Left lung (tissue), 10 donors: Measurements from ENCODE around the gene PLB1. TPM values are rescaled to one million over a fixed set of nuclear protein-coding genes. Genes with fewer than 3 reads are reported as not detected.

ENCODE experiments used
- ATAC-seq: fragments of 200-7000 bp; cut with Tn5 transposase; one replicate; pipeline ENCODE4 v1.9.1; 2020; ENCODE audit warnings: moderate library complexity
- DNase-seq, 4 donors: peaks; one replicate each; pipeline ENCODE4 v3.0.0-alpha.2; 2013 to 2020
- H3K27ac ChIP-seq, 2 donors: fragments of 200-600 bp; sonication (generic) in 1 of 2; one replicate each; pipeline versions ENCODE4 v1.5.0 to v1.8.0; 2020 to 2021
- H3K27me3 ChIP-seq, 2 donors: fragments of 200-600 bp; sonication (generic) in 1 of 2; one replicate each; pipeline versions ENCODE4 v1.5.0 to v1.8.0; 2020 to 2021
- H3K36me3 ChIP-seq, 2 donors: fragments of 200-600 bp; sonication (generic) in 1 of 2; one replicate each; pipeline versions ENCODE4 v1.5.0 to v1.8.0; 2020 to 2021
- H3K4me1 ChIP-seq, 2 donors: fragments of 200-600 bp; one replicate each; pipeline ENCODE4 v1.8.0; 2021
- H3K4me3 ChIP-seq, 2 donors: fragments of 200-600 bp; sonication (generic) in 1 of 2; one replicate each; pipeline versions ENCODE4 v1.5.0 to v1.8.0; 2020 to 2021; ENCODE audit warnings: mild to moderate bottlenecking in 1 of 2
- H3K9me3 ChIP-seq, 2 donors: fragments of 200-600 bp; sonication (generic) in 1 of 2; one replicate each; pipeline versions ENCODE4 v1.5.0 to v1.8.0; 2020 to 2021
- intact Hi-C, 2 donors: fragments of 100-400 bp; cut with DNase I; formaldehyde crosslinking; loops; one replicate each; pipeline versions ENCODE4 v1.11.2 to v1.14.2; 2022
- polyA plus RNA-seq, 6 donors: library from polyadenylated mRNA; unstranded; fragments of 120-200 nt; gene quantifications; one replicate each; pipeline ENCODE4 v1.2.1, GENCODE V29; 2013; ENCODE audit not compliant: insufficient read length in 6 of 6
- total RNA-seq, 2 donors: library from RNA; stranded (reverse); fragmentation: NEBNext Ultra II Directional; extraction: Animal tissue kit (Norgen Biotek cat#: 25700); gene quantifications; one replicate each; pipeline ENCODE4 v1.2.1, GENCODE V29; 2021
- TF ChIP-seq, protein P1 (sequence below), 2 donors: fragments of 200-600 bp; sonication (generic) in 1 of 2; IDR thresholded peaks; one replicate each; pipeline versions ENCODE4 v1.5.0 to v1.8.0; 2021; ENCODE audit warnings: antibody characterized with exemption in 2 of 2
- donor health status: DM: no; HTN: yes; CAD: no.
- donor health status: DM: no; HTN: no; CAD: no.

Gene PLB1
- total and polyA plus RNA-seq, 8 donors = 0.94 to 6.8 (median 1.9) TPM

GRCh38 chr2:28673338-28673737 is 177.5 kb downstream of the PLB1 start:
- Histone ChIP-seq H3K4me1 (no peaks in the 10 kb centered on the region), H3K36me3 (no peaks in the 10 kb centered on the region), H3K9me3 (no peaks in the 10 kb centered on the region), H3K4me3 (no peak overlapping the region), H3K27ac (no peak overlapping the region), H3K27me3 (no peaks in the 10 kb centered on the region)
- TF ChIP-seq, protein P1, sequence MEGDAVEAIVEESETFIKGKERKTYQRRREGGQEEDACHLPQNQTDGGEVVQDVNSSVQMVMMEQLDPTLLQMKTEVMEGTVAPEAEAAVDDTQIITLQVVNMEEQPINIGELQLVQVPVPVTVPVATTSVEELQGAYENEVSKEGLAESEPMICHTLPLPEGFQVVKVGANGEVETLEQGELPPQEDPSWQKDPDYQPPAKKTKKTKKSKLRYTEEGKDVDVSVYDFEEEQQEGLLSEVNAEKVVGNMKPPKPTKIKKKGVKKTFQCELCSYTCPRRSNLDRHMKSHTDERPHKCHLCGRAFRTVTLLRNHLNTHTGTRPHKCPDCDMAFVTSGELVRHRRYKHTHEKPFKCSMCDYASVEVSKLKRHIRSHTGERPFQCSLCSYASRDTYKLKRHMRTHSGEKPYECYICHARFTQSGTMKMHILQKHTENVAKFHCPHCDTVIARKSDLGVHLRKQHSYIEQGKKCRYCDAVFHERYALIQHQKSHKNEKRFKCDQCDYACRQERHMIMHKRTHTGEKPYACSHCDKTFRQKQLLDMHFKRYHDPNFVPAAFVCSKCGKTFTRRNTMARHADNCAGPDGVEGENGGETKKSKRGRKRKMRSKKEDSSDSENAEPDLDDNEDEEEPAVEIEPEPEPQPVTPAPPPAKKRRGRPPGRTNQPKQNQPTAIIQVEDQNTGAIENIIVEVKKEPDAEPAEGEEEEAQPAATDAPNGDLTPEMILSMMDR (IDR thresholded peaks at IDR 0.05) = no peak
- no peak for DNase-seq
- intact Hi-C loops = no loop called here
- ATAC-seq = no peak

DNA sequence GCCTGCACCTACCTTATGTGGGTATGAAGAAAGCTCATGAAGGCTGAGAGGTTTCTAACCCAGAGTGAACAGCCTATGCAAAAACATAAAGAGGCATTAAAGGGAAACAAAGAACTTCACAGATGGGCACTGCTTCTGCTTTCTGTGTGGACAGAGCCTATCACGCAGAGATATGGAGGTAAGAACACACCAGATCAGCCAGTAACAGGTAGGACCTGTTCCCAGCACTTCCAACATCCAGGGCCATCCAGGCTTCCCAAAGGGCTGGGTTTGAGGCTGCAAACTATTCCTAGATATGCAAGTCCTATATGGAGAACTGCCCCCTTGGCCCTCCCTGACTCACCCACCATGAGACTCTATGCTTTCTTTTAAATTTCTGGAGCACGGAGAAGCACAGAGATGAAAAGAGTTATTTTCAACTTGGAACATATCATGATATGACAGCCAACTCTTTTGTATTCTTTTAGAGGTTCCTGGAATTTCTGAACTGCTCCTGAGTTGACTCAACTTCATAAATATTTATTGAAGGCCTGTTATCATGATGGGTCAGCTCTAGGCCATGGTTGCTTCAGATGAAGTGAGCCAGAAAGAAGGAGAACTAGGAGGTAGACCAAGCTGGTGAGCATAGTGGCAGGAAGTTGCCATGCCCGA is 178.3 kb downstream of the PLB1 start:
- Histone ChIP-seq H3K9me3 (no peaks in the 10 kb centered on the region), H3K4me1 (no peaks in the 10 kb centered on the region), H3K27ac (no peak overlapping the region), H3K4me3 (no peak overlapping the region), H3K36me3 (no peaks in the 10 kb centered on the region), H3K27me3 (no peaks in the 10 kb centered on the region)
- intact Hi-C loops = no loop called here
- DNase-seq (no peak), ATAC-seq (no peak)
- TF ChIP-seq, protein P1 (IDR thresholded peaks at IDR 0.05) = no peak

- ATAC-seq (no peak), DNase-seq (no peak)
- Histone ChIP-seq H3K4me1 (no peaks in the 10 kb centered on the region), H3K27ac (no peak overlapping the region), H3K9me3 (no peaks in the 10 kb centered on the region), H3K4me3 (no peak overlapping the region), H3K27me3 (no peaks in the 10 kb centered on the region), H3K36me3 (no peaks in the 10 kb centered on the region)
- intact Hi-C loops = no loop called here
- TF ChIP-seq, protein P1 (IDR thresholded peaks at IDR 0.05) = no peak
Observed at GRCh38 chr2:28674713-28675068, 178.8 kb downstream of the PLB1 start.

DNA sequence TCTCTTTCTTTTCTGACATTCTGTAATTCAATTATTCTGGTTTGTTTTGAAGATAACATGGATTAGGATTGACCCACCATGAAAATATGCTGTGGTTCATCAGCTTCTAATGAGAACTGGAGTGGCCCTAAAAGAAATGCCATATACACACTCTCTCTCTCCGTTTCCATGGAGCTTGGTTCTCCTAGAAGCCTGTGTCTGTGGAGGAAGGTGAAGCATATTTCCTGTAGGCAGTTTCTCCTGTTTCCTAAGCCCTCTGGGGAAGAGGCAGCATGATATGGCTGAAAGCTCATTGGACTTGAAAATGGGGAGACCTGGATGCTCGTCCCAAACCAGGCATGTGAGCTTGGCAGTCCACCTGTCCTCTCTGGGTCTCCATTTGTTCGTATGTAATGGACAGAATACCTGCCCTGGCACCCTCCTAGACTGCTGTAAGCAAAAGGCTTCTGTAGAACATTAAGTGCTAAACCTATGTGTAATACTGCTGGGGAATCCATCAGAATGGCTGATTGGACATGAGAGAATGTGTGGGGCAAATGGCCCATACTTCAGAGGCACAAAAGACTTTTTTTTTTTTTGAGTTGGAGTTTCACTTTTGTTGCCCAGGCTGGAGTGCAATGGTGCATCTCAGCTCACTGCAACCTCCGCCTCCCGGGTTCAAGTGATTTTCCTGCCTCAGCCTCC is 180.4 kb downstream of the PLB1 start:
- intact Hi-C loops = no loop called here
- no peak overlapping the region for H3K27ac ChIP-seq
- TF ChIP-seq, protein P1 (IDR thresholded peaks at IDR 0.05) = no peak
- no peaks in the 10 kb centered on the region for H3K9me3 ChIP-seq
- H3K36me3 ChIP-seq = no peaks in the 10 kb centered on the region
- no peaks in the 10 kb centered on the region for H3K27me3 ChIP-seq
- no peak overlapping the region for H3K4me3 ChIP-seq
- DNase-seq (no peak), ATAC-seq (no peak)
- peaks cover 3 to 9% of the 10 kb centered on the region in 2 donors for H3K4me1 ChIP-seq

DNA sequence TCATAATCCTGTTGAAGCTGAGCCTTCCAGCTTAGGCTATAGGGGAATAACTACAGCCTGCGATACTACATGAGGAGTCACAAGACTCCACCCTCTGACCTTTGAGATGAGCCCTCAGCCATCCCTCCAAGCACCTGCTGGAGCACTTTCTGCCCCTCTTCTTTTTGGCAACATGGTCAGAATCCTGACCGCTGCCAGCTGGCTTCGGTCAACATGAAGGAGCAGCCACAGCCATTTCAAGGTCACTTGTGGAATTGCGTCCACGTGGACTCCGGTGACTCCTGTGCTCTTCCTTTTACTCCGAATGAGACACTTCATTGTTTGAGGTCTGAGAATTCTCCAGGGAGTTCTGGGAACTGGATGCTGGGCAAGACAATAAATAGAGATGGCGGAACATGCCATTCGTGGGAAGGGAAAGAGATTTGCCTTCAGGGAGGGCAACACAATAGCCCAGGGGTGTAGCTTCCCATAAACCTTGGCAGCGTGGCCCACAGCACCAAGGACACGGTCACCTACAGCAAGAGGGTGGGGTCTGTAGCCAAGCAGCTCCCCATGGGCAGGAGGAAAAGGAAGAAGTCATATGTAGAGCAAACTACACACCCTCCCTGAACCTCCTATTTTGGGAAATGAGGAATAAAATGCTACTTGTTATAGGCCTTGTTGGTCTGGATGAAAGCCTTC is 182.5 kb downstream of the PLB1 start:
- Histone ChIP-seq H3K9me3 (no peaks in the 10 kb centered on the region), H3K4me1 (peaks cover 7 to 23% of the 10 kb centered on the region in 2 donors), H3K36me3 (no peaks in the 10 kb centered on the region), H3K27ac (no peak overlapping the region), H3K27me3 (no peaks in the 10 kb centered on the region), H3K4me3 (no peak overlapping the region)
- DNase-seq = no peak
- TF ChIP-seq, protein P1 (IDR thresholded peaks at IDR 0.05) = no peak
- no peak for ATAC-seq
- intact Hi-C loops = no loop called here
